Glomerular visceral epithelial cell (primary cell): ENCODE results near the gene RPS6KC1.
"Not testable (repeated sequence)": the region's sequence is repeated elsewhere in the genome, so short reads cannot be mapped to it uniquely, and the experiment has no call there.

Source experiments
- DNase-seq: peaks from one replicate; pipeline ENCODE4 v3.0.0-alpha.2; 2016; ENCODE audit errors: extremely low spot score

The RPS6KC1 gene

DNA sequence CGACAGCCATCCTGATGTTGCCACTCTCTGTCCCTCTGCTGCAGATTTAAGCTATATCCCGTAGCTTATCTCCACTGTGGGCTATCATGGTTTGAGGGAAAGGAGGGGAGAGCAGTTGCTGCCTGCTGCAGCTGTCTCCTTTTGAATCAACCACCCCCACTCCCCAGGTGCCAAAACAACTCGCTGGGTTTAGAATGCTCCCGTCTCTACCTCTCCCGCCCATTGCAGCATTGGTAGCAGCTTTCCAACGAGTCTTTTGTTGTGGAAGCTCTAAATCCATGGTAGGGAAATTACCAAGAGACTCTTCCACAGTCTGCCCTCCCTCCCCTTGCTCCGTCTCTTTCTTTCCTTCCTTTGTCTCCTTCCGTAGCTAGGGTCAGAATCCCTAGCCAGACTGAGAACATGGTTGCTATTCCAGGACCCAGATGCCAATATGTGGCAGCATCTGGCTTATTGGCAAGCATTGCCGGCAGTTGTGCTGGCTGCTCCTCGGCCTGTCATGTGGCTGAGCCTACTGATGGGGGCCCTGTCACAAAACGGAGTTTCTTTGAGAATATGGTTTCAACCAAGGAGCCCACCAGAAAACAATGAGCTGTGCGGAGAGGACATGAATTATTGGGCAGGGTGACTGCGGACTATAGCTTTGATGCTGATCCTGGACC, 230.7 kb downstream of the RPS6KC1 start:
- DNase-seq: no peak

DNA sequence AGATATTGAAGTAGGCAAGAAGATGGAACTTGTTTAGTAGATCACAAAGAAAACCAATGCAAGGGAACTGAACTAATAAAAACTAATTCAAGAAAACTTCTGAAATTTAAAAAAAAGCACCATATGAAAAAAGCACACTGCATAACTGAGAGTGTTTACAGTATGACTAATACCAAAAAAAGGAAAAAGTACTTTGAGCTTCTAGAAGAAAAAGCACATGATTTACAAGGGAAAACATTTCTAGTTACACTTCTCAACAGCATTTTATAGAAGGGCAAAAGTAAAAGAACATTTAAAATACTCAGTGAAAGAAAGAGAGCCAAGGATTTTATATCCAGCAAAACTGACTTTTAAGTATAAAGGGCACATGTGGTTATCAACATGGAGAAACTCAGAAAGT, 233.6 kb downstream of the RPS6KC1 start:
- no peak for DNase-seq

DNA sequence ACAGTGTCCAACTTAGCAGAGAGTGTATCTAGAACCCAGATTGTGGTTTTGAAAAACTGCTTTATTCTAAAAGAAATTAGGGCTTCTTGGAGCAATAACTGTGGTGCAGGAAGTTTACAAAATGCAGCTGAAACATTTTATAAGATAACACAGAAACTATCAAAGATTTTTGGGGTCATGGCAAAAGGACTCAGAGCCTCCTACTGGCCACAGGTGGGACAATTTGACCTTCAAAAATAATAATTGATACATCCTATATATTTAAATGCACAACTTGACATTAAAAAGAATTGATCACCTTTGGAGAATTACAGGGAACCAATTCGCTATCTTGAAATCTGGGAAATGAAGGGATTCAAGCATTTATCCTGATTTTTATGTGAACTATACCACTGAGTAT, 235.2 kb downstream of the RPS6KC1 start:
- DNase-seq: no peak

DNA sequence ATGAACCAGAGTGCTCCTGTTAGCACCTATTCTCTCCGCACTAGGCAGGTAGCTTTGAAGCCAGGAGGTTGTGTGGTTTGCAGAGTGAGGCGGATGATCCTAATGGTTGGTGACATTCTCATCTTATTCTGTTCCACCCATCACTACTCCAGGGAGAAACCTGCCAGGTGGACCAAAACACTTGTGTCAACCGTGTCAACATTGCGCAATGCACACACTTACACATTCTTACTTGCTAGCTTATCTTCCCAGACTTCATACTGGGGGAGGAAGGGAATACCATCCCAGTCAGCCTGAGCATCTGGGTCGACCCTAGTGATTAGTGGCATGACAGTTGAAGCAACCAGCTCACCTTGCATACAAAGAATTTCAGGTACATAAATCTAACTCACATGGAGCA, 236.9 kb downstream of the RPS6KC1 start:
- no peak for DNase-seq

DNA sequence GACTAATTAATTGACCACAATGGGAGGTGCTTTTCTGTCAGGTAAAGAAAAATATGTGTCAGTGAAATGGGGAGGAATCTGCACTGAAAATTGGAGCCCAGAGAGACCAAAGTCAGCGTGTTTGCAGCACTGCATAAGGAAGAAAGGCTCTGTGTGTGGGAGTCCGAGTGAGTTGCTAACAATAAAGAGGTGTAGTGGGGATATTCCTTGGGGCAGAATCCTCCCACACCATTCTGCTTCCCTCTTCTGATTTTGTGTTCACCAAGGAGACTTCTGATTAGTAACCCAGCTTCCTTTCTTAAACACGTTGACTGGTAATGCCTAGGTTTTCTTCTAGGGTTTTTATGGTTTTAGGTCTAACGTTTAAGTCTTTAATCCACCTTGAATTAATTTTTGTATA, 240.5 kb downstream of the RPS6KC1 start:
- no peak for DNase-seq

DNA sequence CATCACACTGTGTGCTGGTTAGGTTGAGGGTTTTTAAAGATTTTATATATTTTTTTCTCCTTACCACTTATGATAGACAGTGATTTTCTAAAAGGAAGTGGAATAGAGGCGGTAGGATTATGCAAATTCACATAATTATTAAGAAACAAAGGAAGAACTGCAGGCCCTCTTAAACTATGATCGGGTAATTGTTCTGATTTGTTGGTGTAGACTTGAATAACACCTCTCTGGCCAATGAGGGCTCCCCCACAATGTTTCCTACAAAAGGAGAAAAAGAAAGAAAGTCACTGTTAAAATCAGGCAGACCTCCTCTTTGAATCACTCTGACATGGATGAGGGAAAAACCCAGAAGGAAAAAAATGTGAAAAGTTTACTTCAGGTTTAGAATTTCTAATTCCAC, 241.6 kb downstream of the RPS6KC1 start:
- DNase-seq: no peak

DNA sequence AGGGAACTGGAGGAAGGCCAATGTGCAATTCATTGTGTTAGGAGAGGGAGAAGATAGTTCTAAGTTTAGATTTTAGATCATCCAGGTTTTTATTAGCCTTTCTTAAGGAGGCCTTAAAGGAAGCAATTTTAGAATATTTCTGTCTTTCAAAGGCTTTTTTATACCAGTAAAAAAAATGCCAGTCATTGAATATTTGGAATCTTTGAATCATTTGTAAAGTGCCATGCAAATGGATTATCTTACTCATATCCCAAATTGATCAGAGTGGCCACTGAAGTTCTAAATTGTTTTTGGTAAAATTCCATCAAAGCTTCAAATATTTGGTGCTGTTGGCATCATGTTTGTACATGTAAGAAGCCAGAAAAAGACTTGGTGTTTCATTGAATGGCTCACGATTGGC, 244.8 kb downstream of the RPS6KC1 start:
- no peak for DNase-seq

DNA sequence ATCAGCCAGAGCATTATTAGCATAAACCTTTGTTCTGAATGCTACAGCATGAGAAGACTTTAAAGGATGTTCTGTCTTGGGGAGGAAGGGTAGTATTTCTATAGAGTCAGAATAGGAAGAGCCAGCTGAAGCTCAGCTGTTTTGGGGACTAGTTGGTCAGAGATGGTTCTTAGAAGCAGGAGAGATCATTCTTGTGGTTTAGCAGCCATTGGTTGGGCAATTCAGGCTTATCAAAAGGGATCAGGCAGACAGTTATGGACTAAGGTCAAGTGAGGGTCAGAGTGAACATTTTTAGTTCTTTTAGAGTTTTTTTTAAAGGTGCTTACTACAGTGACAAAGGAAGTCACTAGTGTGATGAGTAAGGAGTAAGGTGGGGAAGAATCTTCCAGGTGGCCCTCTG, 245.5 kb downstream of the RPS6KC1 start:
- DNase-seq: peak; percentile 5

DNA sequence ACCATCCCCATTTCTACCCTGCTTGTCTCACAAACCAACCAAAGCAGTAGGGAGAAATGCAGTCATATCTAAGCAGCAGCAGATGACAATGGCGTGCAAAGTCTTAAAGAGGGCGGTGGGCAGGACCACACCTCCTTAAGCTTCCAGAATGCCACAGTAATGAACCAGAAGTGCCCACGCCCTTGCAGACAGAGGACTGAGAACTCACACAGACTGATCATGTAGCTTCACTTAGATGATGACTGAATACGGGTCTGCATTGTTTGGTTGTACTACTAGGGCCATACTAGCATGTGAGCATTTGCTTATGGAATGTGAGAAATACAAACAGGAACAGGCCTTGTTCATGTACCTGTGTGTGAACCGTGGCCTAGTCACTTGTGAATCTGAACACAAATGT, 246.0 kb downstream of the RPS6KC1 start:
- DNase-seq: no peak

DNA sequence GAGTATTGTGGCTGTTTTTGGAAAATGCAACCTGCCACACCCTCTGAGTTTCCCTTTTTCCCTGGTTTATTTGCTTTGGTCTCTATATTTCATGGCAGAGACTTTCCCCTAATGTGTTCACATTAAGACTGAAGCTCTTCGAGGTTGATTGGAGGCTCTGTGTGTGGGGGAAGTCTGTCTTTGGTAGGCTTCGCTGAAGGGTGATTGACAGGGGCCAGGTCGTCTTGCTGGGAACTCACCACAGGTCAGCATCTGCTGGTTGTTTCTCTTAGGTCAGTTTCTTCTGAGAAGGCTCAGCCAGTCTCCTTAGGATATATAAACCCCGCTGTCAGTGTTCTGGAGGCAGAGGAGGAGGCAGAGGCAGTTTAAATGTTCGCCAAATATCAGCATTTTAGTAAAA, 249.4 kb downstream of the RPS6KC1 start:
- DNase-seq: no peak

DNA sequence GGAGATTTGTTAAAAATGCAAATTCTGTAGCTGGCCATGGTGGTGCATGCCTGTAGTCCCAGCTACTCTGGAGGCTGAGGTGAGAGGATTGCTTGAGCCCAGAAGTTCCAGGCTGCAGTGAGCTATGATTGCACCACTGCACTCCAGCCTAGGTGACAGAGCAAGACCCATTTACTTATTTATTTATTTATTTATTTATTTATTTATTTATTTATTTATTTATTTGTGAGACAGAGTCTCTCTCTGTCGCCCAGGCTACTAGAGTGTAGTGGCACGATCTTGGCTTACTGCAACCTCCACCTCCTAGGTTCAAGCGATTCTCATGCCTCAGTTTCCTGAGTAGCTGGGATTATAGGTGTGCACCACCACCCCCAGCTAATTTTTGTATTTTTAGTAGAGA, 250.5 kb downstream of the RPS6KC1 start:
- DNase-seq: not testable (repeated sequence)

DNA sequence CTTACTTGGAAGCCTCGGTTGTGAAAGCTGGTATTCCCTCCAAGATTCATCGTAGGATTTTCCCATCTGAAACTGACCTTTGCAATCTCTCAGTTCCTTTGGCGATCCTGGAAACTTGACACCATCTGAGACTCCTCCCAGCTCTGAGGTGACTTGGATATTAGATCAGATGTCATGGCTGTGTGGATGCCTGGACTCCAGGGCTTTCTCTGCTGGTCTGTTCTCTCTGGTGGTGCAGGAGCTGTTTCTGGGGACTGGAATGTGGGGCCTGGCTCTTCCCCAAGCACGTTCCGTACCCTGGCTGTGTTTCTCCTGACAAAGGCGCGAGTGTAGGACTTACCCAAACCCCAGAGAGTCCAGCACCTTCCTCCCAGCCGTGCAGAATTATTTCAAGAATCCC, 252.2 kb downstream of the RPS6KC1 start:
- DNase-seq: no peak

DNA sequence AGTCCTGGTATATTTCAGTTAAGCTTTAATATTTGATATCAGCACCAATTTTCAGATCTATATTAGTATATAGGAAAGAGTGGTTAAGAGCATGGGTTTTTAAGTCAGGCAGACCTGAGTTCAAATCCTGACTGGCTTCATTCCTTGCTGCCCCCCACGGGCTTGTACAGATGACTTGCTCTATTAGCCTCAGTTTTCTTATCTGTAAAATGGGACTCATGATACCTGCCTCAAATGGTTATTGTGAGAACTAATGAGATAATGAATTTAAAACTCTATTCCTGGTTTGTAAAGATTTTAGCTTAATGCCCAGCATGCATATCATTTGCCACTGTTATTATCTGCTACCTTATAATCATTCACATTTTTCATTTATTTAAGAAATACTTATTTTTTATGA, 264.5 kb downstream of the RPS6KC1 start:
- no peak for DNase-seq

DNA sequence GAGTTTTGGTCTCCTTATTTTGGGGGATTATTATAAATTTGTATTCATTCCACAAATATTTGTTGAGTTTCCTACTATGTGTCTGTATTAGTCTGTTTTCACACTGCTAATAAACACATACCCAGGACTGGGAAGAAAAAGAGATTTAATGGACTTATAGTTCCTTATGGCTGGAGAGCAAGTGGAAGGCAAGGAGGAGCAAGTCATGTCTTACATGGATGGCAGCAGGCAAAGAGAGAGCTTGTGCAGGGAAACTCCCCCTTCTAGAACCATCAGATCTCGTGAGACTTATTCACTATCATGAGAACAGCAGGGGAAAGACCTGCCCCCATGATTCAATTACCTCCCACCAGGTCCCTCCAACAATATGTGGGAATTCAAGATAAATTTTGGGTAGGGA, 267.4 kb downstream of the RPS6KC1 start:
- not testable (repeated sequence) for DNase-seq

DNA sequence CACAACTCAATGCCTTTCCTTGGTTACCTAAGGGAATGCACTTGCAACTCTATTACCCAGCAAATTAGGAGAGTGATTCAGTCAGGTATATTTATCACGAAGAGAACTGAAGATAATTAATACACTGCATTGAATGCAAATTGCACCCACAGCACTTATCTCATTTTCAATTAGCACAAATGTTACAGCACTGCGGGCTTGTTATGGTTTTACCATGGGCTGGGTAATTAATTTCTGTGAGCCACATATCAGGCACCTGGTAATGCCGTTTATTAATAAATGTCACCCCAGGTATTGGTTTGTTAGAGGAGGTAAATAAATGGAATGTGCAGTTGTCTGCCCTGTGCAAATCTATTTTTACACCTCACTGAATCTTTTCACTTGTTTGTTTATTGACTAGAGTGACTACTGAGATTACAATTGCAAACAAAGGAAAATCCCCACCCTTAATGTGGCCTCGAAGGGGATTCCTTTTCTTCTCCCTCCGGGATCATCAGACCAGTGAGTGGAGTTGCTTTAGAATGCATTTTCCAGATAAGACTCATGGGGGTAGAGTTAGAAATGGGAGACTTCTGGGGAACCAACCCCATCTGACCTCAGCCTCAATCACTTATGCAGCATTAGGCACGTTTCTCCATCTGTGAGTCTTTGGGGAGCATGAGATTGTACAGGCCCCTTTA, 269.3 kb downstream of the RPS6KC1 start:
- no peak for DNase-seq
